ENCODE measurements around the gene AGPS.
"Not testable (repeated sequence)": the region's sequence is repeated elsewhere in the genome, so short reads cannot be mapped to it uniquely, and the experiment has no call there.

Gene AGPS

GRCh38 chr2:177541258-177541991 lies 148.9 kb downstream of the AGPS start:
- intact Hi-C loops (cut with micrococcal nuclease): no loop called here
- H3K27me3 Mint-ChIP-seq: peaks cover 2% of the 10 kb centered on the region
- no peak overlapping the region for H3K27ac Mint-ChIP-seq
- no peaks in the 10 kb centered on the region for H3K9me3 Mint-ChIP-seq
- H3K36me3 Mint-ChIP-seq (ENCODE audit: low read depth): peaks cover 10% of the 10 kb centered on the region
- peaks cover 6% of the 10 kb centered on the region for H3K4me1 Mint-ChIP-seq (ENCODE audit: low read depth)
- H3K4me3 Mint-ChIP-seq: no peak overlapping the region

DNA sequence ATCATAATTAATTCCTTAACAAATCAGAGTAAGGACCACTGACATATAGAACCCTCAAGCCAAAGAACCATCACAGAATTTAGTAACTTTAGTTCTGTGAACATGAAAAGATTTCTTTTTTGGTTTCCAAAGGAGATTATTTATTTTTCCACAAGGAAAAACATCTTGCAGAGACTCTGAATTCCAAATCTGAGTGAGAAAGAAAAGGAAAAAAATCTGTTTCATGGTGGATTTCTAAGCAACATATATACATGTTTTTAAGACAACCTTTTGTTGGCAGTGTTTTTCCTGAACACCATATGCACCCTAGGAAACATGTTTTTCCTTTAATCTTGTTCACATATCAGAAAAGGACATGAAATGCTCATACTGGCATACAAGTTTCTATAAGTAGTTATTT lies 149.8 kb downstream of the AGPS start:
- peaks cover 6% of the 10 kb centered on the region for H3K4me1 Mint-ChIP-seq (ENCODE audit: low read depth)
- no peak overlapping the region for H3K27ac Mint-ChIP-seq
- H3K36me3 Mint-ChIP-seq (ENCODE audit: low read depth): peaks cover 10% of the 10 kb centered on the region
- H3K9me3 Mint-ChIP-seq: no peaks in the 10 kb centered on the region
- H3K27me3 Mint-ChIP-seq: peaks cover 2% of the 10 kb centered on the region
- no peak overlapping the region for H3K4me3 Mint-ChIP-seq
- intact Hi-C loops (cut with micrococcal nuclease): no loop called here

DNA sequence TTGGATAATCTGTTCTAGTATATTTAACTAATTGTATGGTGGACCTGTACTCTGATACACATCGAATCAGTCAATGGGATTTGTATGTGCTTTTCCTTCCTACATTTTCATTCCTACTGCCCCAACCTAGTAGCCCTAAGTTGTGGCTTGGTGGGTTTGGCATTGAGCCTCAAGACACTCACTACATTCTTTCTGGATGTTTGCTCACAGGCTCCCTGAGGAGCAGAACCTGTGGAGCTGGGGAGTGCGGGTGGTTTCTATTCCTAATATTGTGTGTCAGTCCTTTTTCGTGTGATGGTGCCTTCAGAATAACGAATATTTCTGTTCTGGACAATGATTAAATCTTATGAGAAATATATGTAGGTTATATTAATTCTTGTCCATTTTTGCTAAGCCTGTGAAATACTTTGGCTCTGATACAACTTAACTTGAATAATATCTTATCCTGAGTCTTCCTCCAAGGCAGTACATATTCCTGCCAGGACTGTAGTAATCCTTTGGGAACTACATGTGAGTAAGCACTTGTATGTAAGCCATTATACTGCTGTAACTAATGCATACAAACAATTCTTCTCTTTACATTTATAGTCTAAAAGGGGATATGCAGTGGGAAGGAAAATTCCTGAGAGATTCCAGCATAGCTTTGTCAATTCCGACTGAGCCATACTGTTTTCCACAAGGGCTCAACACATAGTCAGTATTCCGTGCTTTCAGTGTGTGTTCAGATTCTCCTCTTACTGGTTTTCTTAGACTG lies 150.6 kb downstream of the AGPS start:
- peaks cover 6% of the 10 kb centered on the region for H3K4me1 Mint-ChIP-seq (ENCODE audit: low read depth)
- H3K27ac Mint-ChIP-seq: no peak overlapping the region
- intact Hi-C loops (cut with micrococcal nuclease): no loop called here

GRCh38 chr2:177545143-177545542 lies 152.6 kb downstream of the AGPS start:
- H3K36me3 Mint-ChIP-seq (ENCODE audit: low read depth): no peaks in the 10 kb centered on the region
- H3K27ac Mint-ChIP-seq: no peak overlapping the region
- peaks cover 6% of the 10 kb centered on the region for H3K4me1 Mint-ChIP-seq (ENCODE audit: low read depth)
- H3K9me3 Mint-ChIP-seq: no peaks in the 10 kb centered on the region
- peaks cover 2% of the 10 kb centered on the region for H3K27me3 Mint-ChIP-seq
- no peak overlapping the region for H3K4me3 Mint-ChIP-seq
- intact Hi-C loops (cut with micrococcal nuclease): no loop called here

More for the DNA sequence above, 150.6 kb downstream of the AGPS start:
- Mint-ChIP-seq H3K9me3 (no peaks in the 10 kb centered on the region), H3K4me3 (no peak overlapping the region), H3K36me3 (ENCODE audit: low read depth) (peaks cover 4% of the 10 kb centered on the region), H3K27me3 (peaks cover 2% of the 10 kb centered on the region)

DNA sequence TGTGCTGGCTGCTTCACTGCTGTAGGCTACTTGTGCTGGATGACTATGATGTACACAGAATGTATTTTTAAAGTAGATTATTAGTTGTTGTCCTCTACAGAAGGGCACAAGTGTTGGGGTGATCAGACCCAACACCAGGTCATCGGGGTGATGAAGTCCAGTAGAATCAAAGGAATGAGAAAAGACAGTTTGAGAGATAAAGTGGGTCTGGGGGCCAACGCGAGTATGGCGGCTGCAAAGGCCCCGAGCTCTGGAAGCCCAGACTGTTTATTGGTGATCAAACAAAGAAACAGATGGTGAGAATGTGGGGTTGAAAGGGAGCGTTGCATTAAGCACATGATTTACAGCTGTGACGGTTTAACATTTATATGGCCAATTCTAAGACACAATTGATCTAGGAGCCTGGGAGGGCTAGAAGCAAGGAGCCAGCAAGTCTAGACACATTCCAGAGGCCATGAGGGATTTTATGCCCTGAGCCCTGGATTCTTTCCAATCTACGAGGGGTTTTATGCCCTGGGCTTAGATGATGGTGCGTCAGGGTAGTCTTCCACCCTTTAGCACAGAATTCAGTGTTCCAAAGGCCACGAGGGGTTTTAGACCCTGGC lies 153.5 kb downstream of the AGPS start:
- H3K9me3 Mint-ChIP-seq: no peaks in the 10 kb centered on the region
- peaks cover 2% of the 10 kb centered on the region for H3K27me3 Mint-ChIP-seq
- intact Hi-C loops (cut with micrococcal nuclease): no loop called here
- H3K4me1 Mint-ChIP-seq (ENCODE audit: low read depth): peaks cover 6% of the 10 kb centered on the region
- H3K27ac Mint-ChIP-seq: no peak overlapping the region
- no peaks in the 10 kb centered on the region for H3K36me3 Mint-ChIP-seq (ENCODE audit: low read depth)
- no peak overlapping the region for H3K4me3 Mint-ChIP-seq

GRCh38 chr2:177547122-177547521 lies 154.5 kb downstream of the AGPS start:
- Mint-ChIP-seq H3K27me3 (peaks cover 2% of the 10 kb centered on the region), H3K4me1 (ENCODE audit: low read depth) (peaks cover 6% of the 10 kb centered on the region), H3K27ac (no peak overlapping the region), H3K4me3 (no peak overlapping the region), H3K36me3 (ENCODE audit: low read depth) (no peaks in the 10 kb centered on the region), H3K9me3 (no peaks in the 10 kb centered on the region)
- intact Hi-C loops (cut with micrococcal nuclease): no loop called here

GRCh38 chr2:177547772-177548171 lies 155.2 kb downstream of the AGPS start:
- peaks cover 2% of the 10 kb centered on the region for H3K27me3 Mint-ChIP-seq
- peaks cover 6% of the 10 kb centered on the region for H3K36me3 Mint-ChIP-seq (ENCODE audit: low read depth)
- H3K4me3 Mint-ChIP-seq: no peak overlapping the region
- no peaks in the 10 kb centered on the region for H3K9me3 Mint-ChIP-seq
- peaks cover 6% of the 10 kb centered on the region for H3K4me1 Mint-ChIP-seq (ENCODE audit: low read depth)
- intact Hi-C loops (cut with micrococcal nuclease): no loop called here
- H3K27ac Mint-ChIP-seq: no peak overlapping the region

DNA sequence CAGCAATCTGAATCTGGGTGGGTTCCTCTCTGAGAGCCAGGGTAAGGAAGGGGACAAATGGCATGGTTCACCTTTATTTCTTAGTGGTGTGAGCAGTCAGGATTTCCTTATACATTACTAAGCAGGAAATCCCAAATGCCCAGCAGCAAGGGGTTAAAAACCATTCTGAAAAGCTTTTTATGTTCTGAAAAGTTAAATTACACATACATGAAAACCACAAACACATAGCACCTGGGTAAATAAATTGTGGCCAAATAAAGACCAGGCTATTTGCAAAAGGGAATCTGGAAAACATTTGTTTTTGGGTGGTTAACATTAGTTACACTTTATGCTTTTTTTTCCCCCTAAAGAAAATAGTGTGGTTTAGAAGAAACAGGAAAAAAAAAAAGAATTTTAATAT lies 156.1 kb downstream of the AGPS start:
- Mint-ChIP-seq H3K9me3 (no peaks in the 10 kb centered on the region), H3K4me3 (no peak overlapping the region), H3K27me3 (peaks cover 2% of the 10 kb centered on the region), H3K4me1 (ENCODE audit: low read depth) (peaks cover 13% of the 10 kb centered on the region), H3K27ac (no peak overlapping the region), H3K36me3 (ENCODE audit: low read depth) (peaks cover 11% of the 10 kb centered on the region)
- intact Hi-C loops (cut with micrococcal nuclease): no loop called here

DNA sequence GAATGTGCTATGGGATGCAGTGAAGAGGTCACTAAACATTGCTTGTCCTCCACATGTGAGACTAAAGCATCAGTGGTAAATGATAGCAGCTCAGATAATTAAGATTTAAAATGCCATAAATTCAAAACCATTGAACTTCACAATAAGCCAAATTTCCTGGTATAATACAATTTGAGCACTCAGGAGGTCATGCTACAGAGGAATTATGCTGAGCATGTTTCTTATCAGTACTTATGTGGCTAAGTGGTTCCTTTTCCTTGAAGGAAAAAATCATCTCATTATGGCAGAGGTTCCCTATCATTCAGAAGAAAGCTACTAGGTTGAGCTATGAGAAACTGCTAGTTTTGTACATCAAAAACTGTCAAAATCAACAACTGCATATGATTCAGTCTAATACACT lies 156.6 kb downstream of the AGPS start:
- H3K4me1 Mint-ChIP-seq (ENCODE audit: low read depth): peaks cover 15% of the 10 kb centered on the region
- H3K4me3 Mint-ChIP-seq: no peak overlapping the region
- no peaks in the 10 kb centered on the region for H3K9me3 Mint-ChIP-seq
- H3K27me3 Mint-ChIP-seq: peaks cover 2% of the 10 kb centered on the region
- H3K27ac Mint-ChIP-seq: no peak overlapping the region
- peaks cover 11% of the 10 kb centered on the region for H3K36me3 Mint-ChIP-seq (ENCODE audit: low read depth)
- intact Hi-C loops (cut with micrococcal nuclease): no loop called here

DNA sequence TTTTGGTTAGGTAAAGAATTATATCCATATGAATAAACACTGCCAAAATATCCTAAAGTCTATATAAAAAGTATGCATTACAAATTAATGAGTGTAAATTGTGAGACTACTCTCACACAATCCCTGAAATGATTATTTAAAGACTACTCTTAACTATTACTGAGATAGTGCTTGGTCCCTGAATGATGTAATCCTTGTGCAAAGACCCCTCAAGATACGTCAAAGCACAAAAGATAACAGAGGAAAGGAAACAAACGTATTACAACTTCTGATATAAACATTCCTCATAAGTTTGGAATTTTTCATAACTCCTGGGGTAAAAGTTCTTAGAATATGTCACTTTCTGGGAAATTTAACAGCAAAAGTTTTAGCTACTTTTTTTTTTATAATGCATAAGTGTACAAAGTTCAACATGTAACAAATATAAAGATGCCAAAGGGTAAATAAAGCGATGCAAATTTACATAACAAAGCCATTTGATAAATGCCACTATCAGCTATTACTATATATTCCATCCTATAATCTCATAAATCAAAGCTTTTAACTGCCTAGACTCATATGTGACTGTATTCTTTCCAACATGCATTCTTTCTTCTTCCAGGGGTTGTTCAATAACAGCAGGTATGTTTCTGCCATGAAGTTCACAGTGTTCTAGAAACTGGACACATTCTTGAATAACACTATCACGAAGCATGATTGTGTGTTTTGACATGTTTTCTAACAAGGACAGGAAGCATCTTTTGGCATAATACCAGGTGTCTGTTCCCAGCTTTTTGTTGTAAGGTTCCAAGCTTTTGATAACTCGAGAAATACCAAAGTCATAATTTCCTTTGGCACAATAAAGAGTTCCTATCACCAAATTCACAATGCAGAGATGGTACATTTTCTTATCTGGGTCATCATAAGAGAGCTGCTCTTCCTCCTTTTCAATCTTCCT lies 158.0 kb downstream of the AGPS start:
- no peaks in the 10 kb centered on the region for H3K9me3 Mint-ChIP-seq
- intact Hi-C loops (cut with micrococcal nuclease): loop anchor here (5.0 to 10.0 kb wide), 2 partner anchors 158 to 286 kb away; partner anchors contain the start of genes AGPS and NFE2L2
- H3K27ac Mint-ChIP-seq: no peak overlapping the region
- H3K27me3 Mint-ChIP-seq: peaks cover 2% of the 10 kb centered on the region
- H3K4me1 Mint-ChIP-seq (ENCODE audit: low read depth): peaks cover 10% of the 10 kb centered on the region
- no peak overlapping the region for H3K4me3 Mint-ChIP-seq
- peaks cover 11% of the 10 kb centered on the region for H3K36me3 Mint-ChIP-seq (ENCODE audit: low read depth)

DNA sequence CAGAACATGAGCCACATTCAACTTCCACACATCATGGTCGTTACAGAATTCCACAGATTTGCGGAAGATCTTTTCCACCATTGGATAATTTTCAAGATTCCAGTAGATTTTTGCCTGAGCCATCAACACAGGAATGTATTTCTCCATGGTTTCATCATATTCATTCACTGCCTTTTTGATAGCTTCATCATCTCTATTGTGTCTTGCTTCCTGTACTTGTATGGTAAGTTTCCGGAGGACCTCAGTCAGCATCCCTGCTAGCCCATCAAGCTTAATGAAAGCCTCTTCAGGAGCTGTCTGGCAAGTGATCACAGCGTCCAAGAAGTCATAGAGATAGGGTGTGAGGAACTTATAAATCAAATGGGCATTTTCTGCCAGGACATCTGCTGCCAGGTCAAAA lies 158.8 kb downstream of the AGPS start:
- intact Hi-C loops (cut with micrococcal nuclease): loop anchor here (5.0 to 10.0 kb wide), 2 partner anchors 159 to 287 kb away; partner anchors contain the start of genes AGPS and NFE2L2
- not testable (repeated sequence) for H3K9me3 Mint-ChIP-seq; H3K4me3 Mint-ChIP-seq; H3K27ac Mint-ChIP-seq; H3K27me3 Mint-ChIP-seq; H3K4me1 Mint-ChIP-seq (ENCODE audit: low read depth)
- peaks cover 11% of the 10 kb centered on the region for H3K36me3 Mint-ChIP-seq (ENCODE audit: low read depth)

- intact Hi-C loops (cut with micrococcal nuclease): loop anchor here (5.0 to 10.0 kb wide), 2 partner anchors 160 to 287 kb away; partner anchors contain the start of genes AGPS and NFE2L2
- Mint-ChIP-seq H3K4me3 (peak overlapping the region; percentile 87), H3K27ac (peak overlapping the region; percentile 99), H3K27me3 (no peaks in the 10 kb centered on the region), H3K36me3 (ENCODE audit: low read depth) (peaks cover 11% of the 10 kb centered on the region), H3K4me1 (ENCODE audit: low read depth) (peaks cover 10% of the 10 kb centered on the region), H3K9me3 (no peaks in the 10 kb centered on the region)
Measured at GRCh38 chr2:177551989-177552421, 159.4 kb downstream of the AGPS start.
